DMS 273 (cell line): ENCODE measurements around the gene PYGM.

Source experiments
- DNase-seq: peaks from one replicate; lab custom pipeline; 2025; ENCODE audit not compliant: unreplicated experiment; lab: John Stamatoyannopoulos, UW

The PYGM gene

DNA sequence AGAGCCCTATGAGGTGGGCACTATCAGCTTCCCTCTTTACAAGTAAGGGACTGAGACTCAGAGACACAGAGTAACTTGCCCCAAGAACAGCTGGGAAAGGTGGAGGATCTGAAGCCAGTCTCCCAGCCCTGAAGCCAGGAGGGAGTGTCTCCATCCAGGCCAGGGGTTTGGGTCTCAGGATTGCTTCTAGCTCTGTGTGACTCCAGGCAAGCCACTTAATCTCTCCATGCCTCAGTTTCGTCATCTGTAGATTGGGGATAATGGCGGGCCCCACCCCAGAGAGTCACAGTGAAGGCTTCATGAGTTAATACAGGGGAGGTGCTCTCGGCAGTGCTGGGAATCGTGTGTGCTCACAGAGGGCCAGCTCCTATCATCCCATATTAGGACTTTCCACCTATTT, 32.7 kb upstream of the PYGM start:
- DNase-seq, result no peak

- peak; percentile 21 for DNase-seq
Observed at GRCh38 chr11:64791781-64792291, 32.1 kb upstream of the PYGM start.

GRCh38 chr11:64790205-64791095, 30.7 kb upstream of the PYGM start:
- no peak for DNase-seq

DNA sequence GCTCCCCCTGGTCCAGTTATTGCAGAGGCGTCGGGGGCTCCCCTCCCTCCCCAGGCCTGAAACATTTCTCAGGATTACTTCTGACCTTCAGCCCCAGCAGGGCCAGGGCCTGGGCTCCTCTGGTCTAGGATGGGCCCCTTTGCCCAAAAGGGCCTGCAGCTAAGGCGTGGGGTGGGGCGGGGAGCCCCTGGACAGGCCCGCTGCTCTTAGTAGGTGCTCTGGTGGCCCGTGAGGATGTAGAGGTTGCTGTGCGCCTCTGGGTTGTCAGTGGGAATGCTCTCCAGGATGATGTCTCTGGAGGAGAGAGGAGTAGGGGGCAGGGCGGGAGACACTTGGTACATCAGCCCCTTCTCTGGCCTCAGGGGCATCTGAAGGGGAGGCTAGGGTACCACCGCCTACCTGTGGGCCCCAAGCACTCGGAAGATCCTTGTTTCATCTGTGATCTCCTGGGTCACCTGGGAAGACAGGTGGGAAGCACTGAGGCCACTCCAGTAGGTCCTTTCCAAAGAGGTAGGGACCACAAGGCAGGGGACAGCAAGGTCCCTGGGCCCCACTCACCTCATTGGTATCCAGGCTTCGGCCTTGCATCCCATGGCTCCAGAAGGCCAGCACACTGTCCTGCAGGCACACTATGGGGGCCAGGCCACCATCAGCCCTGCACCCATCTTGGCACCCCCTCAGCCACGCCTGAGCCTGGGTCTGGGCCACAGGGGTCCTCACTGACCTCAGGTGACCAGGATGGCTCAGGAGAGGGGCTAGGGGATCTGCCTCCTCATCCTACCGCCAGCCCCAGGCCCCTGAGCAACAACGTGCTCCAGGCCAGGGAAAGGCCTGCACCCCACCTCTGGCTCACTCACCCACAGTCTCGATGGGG, 29.8 kb upstream of the PYGM start:
- DNase-seq, result no peak

- no peak for DNase-seq
Observed at GRCh38 chr11:64788321-64789215, 28.8 kb upstream of the PYGM start.

DNA sequence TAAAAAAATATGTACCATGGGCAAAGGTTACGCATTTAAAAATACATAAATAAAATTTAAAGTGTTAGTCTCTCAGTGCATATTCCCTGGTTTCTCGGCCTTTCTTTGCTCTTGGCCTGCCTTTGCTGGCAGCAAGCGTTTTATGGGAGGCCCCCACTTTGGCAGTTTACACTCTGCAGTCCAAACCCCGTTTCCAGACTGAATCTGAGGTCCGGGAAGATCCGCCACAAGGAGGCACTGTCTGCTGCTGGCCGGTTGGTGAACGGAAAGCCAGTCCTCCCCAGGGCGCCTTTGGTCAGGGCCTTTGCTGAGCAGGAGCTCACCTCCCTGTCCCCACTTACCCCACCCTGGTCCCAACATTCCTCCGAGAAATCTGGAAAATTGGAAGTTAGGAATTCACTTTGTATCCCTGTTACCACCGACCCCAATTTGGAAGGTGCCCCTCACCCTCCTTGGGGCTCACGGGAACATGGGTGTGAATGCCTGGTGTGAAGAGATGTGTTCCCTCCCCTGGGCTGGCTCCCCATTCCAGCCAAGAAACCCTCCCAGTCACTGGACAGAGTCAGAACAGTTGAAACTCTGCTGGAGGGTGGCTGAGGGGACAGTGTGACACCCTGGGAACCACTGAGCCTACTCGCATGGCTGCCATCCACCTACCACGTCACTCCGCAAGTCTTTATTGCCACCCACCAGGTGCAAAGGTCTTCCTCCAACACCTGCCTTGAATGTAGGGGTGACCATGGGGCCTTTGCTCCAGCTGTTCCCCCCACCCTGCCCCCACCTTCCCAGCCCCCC, 27.9 kb upstream of the PYGM start:
- DNase-seq, result peak; percentile 61

GRCh38 chr11:64786308-64786707, 26.5 kb upstream of the PYGM start:
- no peak for DNase-seq

DNA sequence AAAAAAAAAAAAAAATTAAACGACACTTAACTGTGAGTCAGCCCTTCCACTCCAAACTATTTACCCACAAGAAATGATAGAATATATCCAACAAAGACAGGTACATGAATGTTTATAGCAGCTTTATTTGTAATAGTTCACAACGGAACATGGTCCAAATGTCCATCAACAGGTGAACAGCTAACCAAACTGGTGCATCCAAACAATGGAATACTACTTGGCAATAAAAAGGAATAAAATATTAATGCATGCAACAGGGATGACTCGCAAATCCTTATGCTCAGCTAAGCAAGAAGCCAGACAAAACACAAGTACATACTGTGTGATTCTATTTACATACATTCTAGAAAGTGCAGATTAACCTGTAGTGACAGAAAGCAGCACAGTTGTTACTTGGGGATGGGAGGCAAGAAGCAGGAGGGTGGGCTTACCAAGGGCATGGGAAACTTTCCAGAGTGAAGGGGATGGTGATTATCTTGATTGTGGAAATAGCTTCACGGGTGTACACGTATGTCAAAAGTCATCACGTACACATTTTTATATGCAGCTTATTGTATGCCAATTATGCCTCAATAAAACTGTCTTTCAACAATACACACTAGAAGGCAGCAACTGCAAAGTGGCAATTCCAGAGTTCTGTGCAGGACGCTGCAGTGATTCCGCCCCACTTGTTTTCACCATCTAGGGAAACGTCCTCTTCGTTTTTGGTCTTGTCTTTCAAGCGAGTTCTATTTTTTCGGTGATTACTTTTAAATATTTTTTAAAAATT, 25.2 kb upstream of the PYGM start:
- DNase-seq, result no peak

GRCh38 chr11:64778473-64779298, 18.9 kb upstream of the PYGM start, which contains the start of gene SF1:
Gene SF1 (minus strand): TSS chr11:64778542. CDS start chr11:64778392, 150 bp downstream.
- peak; percentile 99 for DNase-seq

DNA sequence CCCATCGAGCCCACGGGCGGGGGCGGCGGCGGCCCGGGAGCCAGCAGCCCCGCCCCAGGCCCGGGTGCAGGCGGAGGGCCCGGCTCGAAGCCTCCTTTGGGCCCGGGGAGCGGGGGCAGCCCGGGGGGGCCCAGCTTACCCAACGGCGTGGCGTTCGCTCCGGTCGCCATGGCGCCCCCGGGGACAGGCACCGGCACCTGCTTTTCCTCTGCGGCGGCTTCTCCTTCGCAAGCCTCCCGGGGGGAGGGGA, 18.4 kb upstream of the PYGM start:
- no peak for DNase-seq

DNA sequence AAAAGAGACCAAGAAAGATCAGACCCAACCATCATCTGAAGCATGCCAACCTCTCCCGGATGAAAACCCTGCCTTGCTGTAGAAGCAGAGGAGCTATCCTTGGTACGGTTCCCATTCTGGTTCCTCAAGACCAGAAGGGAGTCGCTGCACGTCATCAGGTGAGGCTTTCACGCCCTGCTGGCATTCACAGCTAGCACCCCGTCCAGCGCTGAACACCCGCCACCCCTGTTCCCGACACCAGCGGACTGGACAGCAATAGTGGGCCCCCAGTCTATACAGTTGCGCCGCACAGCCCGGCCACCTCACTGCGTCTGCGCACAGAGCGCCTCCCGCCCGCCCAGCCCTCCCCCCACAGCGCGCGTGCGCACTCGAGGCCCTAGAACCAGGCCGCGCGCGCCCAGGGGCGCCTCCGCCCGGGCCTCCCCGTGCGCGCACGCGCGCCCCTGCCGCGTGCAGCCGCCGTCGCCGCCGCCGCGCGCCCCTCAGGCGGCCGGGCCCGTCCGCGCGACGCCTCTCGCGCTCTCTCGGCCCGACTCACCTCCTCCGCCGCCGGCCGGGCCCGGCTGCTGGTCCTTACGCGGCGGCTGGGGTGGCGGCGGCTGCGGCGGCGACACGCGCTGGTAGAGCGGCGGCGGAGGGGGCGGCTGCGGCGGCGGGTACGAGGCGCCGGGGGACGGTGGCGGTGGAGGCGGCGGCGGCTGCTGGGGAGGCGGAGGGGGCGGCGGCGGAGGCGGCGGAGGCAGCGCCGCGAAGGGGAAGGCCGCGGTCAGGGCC, 17.9 kb upstream of the PYGM start:
- peak; percentile 91 for DNase-seq

DNA sequence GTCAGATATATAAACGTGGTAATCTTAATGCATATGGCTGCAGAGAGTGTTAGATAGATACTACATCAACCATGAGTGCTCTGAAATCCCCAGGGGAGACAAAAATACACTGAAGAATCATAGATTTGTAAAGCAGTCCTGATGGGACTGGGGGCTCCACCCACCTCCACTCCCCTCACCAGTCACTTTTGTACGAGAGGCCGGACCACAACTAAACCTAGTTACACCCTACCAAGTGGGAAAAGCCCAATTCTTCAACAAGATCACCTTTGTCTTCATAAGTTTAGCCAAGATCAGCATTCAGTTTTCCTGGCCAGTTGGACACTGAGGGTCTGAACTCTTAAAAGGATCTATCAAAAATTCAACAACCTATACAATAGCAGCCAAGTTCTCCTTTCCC, 17.1 kb upstream of the PYGM start:
- DNase-seq, result no peak

GRCh38 chr11:64776425-64776824, 16.7 kb upstream of the PYGM start:
- no peak for DNase-seq

DNA sequence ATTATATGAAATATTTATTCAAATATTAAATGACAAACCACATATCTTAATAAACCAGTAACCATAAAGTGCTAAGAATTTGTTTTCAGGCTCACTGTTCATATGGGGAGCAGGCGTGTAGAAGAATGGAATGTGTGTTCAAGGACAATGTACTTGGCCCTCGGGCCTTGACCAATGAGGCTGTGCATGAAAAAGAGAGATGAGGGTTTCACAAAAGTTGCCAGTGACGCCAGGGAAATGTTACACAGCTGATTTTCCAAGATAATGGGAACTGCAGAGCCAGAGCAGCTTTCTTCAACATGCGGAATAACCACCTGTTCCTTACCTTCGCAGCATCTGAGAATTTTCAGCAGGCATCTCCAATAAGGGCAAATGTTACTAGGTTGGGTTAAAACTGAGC, 14.4 kb upstream of the PYGM start:
- DNase-seq, result no peak

DNA sequence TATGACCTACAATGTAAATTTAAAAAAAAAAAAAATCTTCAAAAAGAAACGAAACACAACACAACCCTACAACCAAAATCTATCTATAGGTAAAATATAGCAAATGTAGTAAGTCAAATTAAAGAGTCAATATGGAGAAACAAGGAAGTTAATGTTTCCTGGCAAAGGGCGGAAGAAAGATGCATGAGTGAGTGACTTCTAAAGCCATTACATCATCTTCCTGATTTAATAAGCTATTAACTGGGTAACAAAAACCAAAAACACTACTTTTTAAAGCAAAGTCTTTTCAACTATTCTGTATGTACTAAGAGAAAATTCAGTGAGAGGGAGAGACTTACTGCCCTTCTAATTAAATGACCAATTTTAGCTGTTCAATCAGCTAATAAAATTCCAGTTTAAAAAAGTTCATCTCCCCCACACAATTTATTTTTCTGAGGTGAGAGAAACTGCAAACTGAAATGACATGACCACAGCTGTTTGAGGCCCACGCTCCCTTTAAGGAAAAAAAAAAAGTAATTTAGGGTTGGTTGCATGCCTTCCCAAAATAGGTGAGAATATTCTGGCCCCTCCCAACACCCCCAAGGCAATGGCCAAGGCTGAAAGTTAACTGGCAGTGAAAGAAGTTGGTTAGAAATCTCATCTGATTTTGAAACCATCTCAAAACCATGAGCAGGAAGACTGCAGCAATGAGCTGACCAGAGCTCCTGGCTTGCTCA, 12.7 kb upstream of the PYGM start:
- no peak for DNase-seq

- DNase-seq, result no peak
Observed at GRCh38 chr11:64771861-64772260, 12.1 kb upstream of the PYGM start.

DNA sequence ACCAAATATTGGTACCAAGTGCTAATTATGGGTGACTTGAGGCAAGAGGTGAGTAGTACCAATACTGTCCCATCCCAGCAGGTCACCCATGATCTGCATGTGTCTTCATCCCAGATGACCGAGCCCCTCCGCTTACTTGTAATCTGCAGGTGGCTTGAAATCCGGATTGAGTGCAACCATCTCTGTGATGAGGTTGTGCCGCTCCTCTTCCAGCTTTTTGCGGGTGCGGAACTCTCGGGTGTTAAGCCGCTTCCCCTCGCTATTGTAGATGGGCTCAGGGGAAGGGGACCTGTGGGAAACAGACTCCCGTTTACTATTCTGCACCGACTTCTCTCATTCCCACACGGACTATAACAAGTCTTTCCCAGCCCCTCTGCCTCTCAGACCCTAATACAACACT, 10.3 kb upstream of the PYGM start:
- no peak for DNase-seq
